ENCODE measurements around the gene HSPA1A. TPM values are rescaled to one million over a fixed set of nuclear protein-coding genes. Genes with fewer than 3 reads are reported as not detected.

HSPA1A gene
- total and polyA plus RNA-seq, 9 donors: 44.6 to 340 (median 140) TPM

DNA sequence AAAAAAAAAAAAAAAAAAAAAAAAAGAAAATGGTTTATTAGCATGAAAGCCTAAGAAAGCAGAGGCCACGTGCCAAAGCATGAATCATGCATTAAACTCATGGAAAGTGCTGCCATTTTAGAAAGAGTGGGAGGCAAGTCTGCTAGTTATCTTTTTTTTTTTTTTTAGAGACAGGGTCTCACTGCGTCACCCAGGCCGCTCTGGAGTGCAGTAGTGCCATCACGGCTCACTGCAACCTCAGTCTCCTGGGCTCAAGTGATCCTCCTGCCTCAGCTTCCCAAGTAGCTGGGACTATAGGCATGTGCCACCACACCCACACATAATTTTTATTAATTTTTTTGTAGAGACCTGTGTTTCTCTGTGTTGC, 43.4 kb upstream of the HSPA1A start:
- H3K27ac ChIP-seq: no peak overlapping the region
- WGBS, 3 donors: 48 to 68% (median 63%) methylated on average over 4 of the region's 4 CpGs
- H3K36me3 ChIP-seq: no peaks in the 10 kb centered on the region
- no peaks in the 10 kb centered on the region for H3K27me3 ChIP-seq
- no peak for DNase-seq
- no peak overlapping the region for H3K4me3 ChIP-seq
- intact Hi-C loops (cut with DNase I): loop anchor here in 1 of 4 donors (2.0 kb wide), 1 partner anchor 49 kb away; the partner anchor contains the start of gene MPIG6B
- H3K4me1 ChIP-seq (ENCODE audit: insufficient read depth): peaks cover 5% of the 10 kb centered on the region
- no peaks in the 10 kb centered on the region for H3K9me3 ChIP-seq
- TF ChIP-seq EP300 (IDR thresholded peaks at IDR 0.05) (no peak), POLR2A (IDR thresholded peaks at IDR 0.05) (no peak)
- TF ChIP-seq, protein P1, sequence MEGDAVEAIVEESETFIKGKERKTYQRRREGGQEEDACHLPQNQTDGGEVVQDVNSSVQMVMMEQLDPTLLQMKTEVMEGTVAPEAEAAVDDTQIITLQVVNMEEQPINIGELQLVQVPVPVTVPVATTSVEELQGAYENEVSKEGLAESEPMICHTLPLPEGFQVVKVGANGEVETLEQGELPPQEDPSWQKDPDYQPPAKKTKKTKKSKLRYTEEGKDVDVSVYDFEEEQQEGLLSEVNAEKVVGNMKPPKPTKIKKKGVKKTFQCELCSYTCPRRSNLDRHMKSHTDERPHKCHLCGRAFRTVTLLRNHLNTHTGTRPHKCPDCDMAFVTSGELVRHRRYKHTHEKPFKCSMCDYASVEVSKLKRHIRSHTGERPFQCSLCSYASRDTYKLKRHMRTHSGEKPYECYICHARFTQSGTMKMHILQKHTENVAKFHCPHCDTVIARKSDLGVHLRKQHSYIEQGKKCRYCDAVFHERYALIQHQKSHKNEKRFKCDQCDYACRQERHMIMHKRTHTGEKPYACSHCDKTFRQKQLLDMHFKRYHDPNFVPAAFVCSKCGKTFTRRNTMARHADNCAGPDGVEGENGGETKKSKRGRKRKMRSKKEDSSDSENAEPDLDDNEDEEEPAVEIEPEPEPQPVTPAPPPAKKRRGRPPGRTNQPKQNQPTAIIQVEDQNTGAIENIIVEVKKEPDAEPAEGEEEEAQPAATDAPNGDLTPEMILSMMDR (IDR thresholded peaks at IDR 0.05): no peak

DNA sequence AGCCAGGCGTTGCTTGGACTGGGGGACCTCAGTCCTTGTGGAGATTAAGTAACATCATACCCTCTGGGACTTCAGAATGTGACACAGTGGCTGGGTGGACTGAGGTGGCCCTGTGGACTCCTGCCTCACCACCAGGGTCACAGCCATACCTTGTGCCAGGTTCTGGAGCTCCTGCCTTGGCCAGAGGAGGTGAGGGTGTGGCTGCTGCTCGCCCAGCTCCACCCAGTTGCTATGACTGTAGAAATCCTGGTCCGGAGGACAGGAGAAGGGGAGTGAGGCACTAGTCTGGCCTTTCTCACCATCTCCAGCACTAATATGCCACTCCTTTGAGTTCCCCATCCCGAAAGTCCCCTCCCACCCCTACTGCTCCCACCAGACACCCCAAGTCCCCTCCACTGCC, 40.2 kb upstream of the HSPA1A start:
- no peak overlapping the region for H3K4me3 ChIP-seq
- TF ChIP-seq, protein P1 (IDR thresholded peaks at IDR 0.05): no peak
- no peak for TF ChIP-seq EP300 (IDR thresholded peaks at IDR 0.05)
- no peak for TF ChIP-seq POLR2A (IDR thresholded peaks at IDR 0.05)
- no peaks in the 10 kb centered on the region for H3K36me3 ChIP-seq
- intact Hi-C loops (cut with DNase I): no loop called here
- DNase-seq: no peak
- WGBS, 3 donors: 81 to 86% (median 84%) methylated on average over 3 to 4 of the region's 4 CpGs
- H3K27ac ChIP-seq: no peak overlapping the region
- no peaks in the 10 kb centered on the region for H3K9me3 ChIP-seq
- peaks cover 11% of the 10 kb centered on the region for H3K4me1 ChIP-seq (ENCODE audit: insufficient read depth)
- H3K27me3 ChIP-seq: no peaks in the 10 kb centered on the region

DNA sequence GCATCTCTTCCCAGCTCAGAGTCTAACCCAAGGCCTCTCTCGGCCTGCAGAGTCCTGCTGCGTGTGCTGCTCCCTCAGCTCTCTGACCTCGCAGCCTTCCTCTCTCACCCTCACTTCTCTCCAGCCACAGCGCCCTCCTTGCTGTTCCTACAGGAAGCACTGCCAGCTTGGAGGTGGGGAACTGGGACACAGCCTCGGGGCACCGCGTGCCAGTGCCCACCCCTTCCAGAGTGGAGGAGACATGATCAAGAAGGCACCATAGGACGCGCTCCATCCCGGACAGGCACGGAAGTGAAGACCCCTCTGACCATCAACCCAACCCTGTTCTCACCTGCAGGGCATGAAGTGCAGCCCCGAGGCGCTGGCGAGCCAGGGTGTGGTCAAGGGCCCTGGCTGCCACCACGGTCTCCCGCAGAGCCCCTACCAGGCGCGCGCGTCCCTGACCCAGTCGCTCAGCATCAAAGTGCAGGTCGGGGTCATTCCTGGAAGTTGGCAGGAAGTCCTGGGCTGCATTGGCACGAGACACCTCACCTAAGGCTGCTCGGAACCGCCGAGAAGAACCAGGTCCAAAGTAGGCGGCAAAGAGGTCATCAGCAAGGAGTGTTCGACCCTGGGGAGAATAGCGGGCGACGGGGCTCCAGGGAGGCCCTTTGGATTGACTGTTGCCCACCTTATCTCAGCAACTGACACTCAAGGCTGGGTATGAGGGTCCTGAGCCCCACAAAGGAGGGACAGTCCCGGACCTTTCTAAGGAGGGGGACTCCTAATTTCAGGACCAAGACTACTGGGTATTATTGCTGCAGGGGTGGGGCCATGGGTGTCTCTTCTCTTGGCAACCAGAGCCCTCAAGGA, 39.5 kb upstream of the HSPA1A start:
- intact Hi-C loops (cut with DNase I): no loop called here
- Histone ChIP-seq H3K9me3 (no peaks in the 10 kb centered on the region), H3K4me1 (ENCODE audit: insufficient read depth) (peaks cover 11% of the 10 kb centered on the region), H3K4me3 (no peak overlapping the region), H3K36me3 (no peaks in the 10 kb centered on the region), H3K27ac (peak overlapping the region in 1 of 2 donors; percentile 9), H3K27me3 (no peaks in the 10 kb centered on the region)
- 88 to 93% (median 91%) methylated on average over 32 of the region's 32 CpGs for WGBS, 3 donors
- peak in 1 of 5 donors; percentile 39 for DNase-seq
- TF ChIP-seq, protein P1 (IDR thresholded peaks at IDR 0.05): no peak
- TF ChIP-seq POLR2A (IDR thresholded peaks at IDR 0.05) (no peak), EP300 (IDR thresholded peaks at IDR 0.05) (no peak)

DNA sequence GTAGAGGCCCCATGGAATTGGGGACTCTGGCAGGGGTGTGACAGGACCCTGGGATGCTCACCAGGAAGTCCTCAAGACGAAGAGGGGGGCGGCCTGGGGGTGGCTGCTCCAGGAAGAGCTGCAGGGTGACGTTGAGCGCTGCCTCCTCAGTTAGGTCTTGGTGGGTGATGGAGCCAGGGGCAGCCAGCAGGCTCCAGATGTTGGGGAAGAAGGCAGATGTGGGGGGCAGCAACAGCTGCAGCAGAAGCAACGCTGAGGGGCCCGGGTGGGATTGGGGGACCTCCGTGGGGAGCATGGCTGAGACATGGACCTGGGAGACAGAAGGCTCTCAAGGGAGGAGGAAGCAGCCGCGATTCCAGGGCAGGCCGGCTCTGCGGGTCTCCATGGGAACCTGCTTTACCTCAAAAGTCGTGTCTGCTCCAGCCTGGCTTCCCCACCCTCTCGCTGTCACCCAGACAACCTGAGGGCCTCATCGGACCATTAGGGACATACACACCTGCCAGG, 38.8 kb upstream of the HSPA1A start:
- Histone ChIP-seq H3K9me3 (no peaks in the 10 kb centered on the region), H3K27me3 (no peaks in the 10 kb centered on the region), H3K36me3 (no peaks in the 10 kb centered on the region), H3K4me1 (ENCODE audit: insufficient read depth) (peaks cover 11% of the 10 kb centered on the region), H3K4me3 (no peak overlapping the region), H3K27ac (peak overlapping the region; percentile 9 to 14)
- no peak for DNase-seq
- no peak for TF ChIP-seq EP300 (IDR thresholded peaks at IDR 0.05)
- TF ChIP-seq, protein P1 (IDR thresholded peaks at IDR 0.05): no peak
- TF ChIP-seq POLR2A (IDR thresholded peaks at IDR 0.05): no peak
- 23 to 35% (median 27%) methylated on average over 14 of the region's 14 CpGs for WGBS, 3 donors
- intact Hi-C loops (cut with DNase I): no loop called here

Measured in ovary (tissue), 9 donors.